Breast epithelium (tissue), 3 donors: ENCODE data around the gene HIPK2.

Experiments used
- CTCF ChIP-seq, 3 donors: fragments of 450-650 bp; IDR thresholded peaks; one replicate each; pipeline ENCODE4 v1.5.1; 2016 to 2017; ENCODE audit warnings: antibody characterized with exemption in 3 of 3, mild to moderate bottlenecking in 3 of 3, moderate library complexity in 3 of 3
- POLR2A ChIP-seq: fragments of 450-650 bp; IDR thresholded peaks from one replicate; pipeline ENCODE4 v1.6.1; 2016; ENCODE audit warnings: antibody characterized with exemption, mild to moderate bottlenecking, moderate library complexity

- no peak for TF ChIP-seq CTCF (IDR thresholded peaks at IDR 0.05)
- TF ChIP-seq POLR2A: no peak
Measured at GRCh38 chr7:139735466-139735865, 42.3 kb downstream of the HIPK2 start.
